A549 (cell line): ENCODE data around the gene TREX2.

ENCODE experiments used
- CTCF ChIP-seq: fragments of >200 bp; sonication (Bioruptor Twin); formaldehyde crosslinking; IDR thresholded peaks from 3 replicates; pipeline ENCODE4 v1.5.1; 2016
- EP300 ChIP-seq, 2 experiments: fragments of >200 bp; sonication (Bioruptor Twin); formaldehyde crosslinking; IDR thresholded peaks; 2 replicates in 1 of 2; 3 replicates in 1 of 2; pipeline ENCODE4 v1.6.1; 2016 to 2017
- HOXA7 ChIP-seq: fragments of 250-450 bp; sonication (Bioruptor Pico); IDR thresholded peaks from 2 replicates; pipeline ENCODE4 v1.5.0; 2020; ENCODE audit warnings: mild to moderate bottlenecking, moderate library complexity
- KDM1A ChIP-seq: fragments of 200-600 bp; sonication (generic); IDR thresholded peaks from 2 replicates; pipeline ENCODE4 v1.6.1; 2016; ENCODE audit warnings: low read depth, mild to moderate bottlenecking
- NR3C1 ChIP-seq: fragments of >200 bp; sonication (Bioruptor Twin); formaldehyde crosslinking; IDR thresholded peaks from 3 replicates; pipeline ENCODE4 v1.6.1; 2017
- POLR2A ChIP-seq: IDR thresholded peaks from 2 replicates; pipeline ENCODE4 v1.6.1; 2012; ENCODE audit warnings: mild to moderate bottlenecking, low read length
- RAD21 ChIP-seq, 2 experiments: fragments of >200 bp in 1 of 2; sonication (Bioruptor Twin) in 1 of 2; formaldehyde crosslinking in 1 of 2; IDR thresholded peaks in 1 of 2; conservative IDR thresholded peaks in 1 of 2; 2 replicates in 1 of 2; 3 replicates in 1 of 2; pipeline ENCODE4 v1.6.1; 2012 to 2018; ENCODE audit warnings: inconsistent platforms in 1 of 2
- REST ChIP-seq: fragments of 200-600 bp; sonication (generic); IDR thresholded peaks from 2 replicates; pipeline ENCODE4 v1.6.1; 2016; ENCODE audit warnings: antibody characterized with exemption, mild to moderate bottlenecking, moderate library complexity
- RFX5 ChIP-seq: fragments of 450-650 bp; IDR thresholded peaks from 2 replicates; pipeline ENCODE4 v1.7.1; 2014; ENCODE audit warnings: antibody characterized with exemption, mild to moderate bottlenecking, moderate library complexity
- SMC3 ChIP-seq: fragments of >200 bp; sonication (Bioruptor Twin); formaldehyde crosslinking; IDR thresholded peaks from 3 replicates; pipeline ENCODE4 v1.6.1; 2018; ENCODE audit warnings: inconsistent platforms

- TF ChIP-seq REST (no peak), CTCF (no peak), EP300 (IDR thresholded peaks at IDR 0.05) (no peak), RFX5 (no peak), KDM1A (no peak), POLR2A (no peak), SMC3 (no peak), HOXA7 (CRISPR knock-in tag) (no peak), RAD21 (conservative IDR thresholded peaks at IDR 0.05 in 1 of 2, IDR thresholded peaks at IDR 0.05 in 1 of 2) (no peak), NR3C1 (no peak)
These were observed 10.8 kb upstream of the TREX2 start for GRCh38 chrX:153456704-153457103.
